Thymus (tissue), 11 donors: ENCODE results near the gene RAB15. TPM values are rescaled to one million over a fixed set of nuclear protein-coding genes. Genes with fewer than 3 reads are reported as not detected.

ENCODE experiments used
- DNase-seq, 9 donors: peaks; one replicate each; pipeline ENCODE4 v3.0.0-alpha.2; 2013; ENCODE audit warnings: low spot score in 9 of 9, low read depth in 6 of 9, missing footprints in 1 of 9
- H3K27ac ChIP-seq, 2 donors: one replicate each; pipeline ENCODE4 v1.5.1; 2013; ENCODE audit warnings: control low read depth in 1 of 2, low read depth in 1 of 2, low read length in 1 of 2, mild to moderate bottlenecking in 1 of 2, moderate library complexity in 1 of 2
- H3K27me3 ChIP-seq, 2 donors: one replicate each; pipeline ENCODE4 v1.5.1; 2013; ENCODE audit warnings: low read length in 1 of 2; ENCODE audit not compliant: control insufficient read depth in 2 of 2, insufficient read depth in 1 of 2
- H3K36me3 ChIP-seq, 2 donors: one replicate each; pipeline ENCODE4 v1.5.1; 2013; ENCODE audit warnings: low read length in 1 of 2, mild to moderate bottlenecking in 1 of 2, moderate library complexity in 1 of 2; ENCODE audit not compliant: control insufficient read depth in 2 of 2, insufficient read depth in 2 of 2
- H3K4me1 ChIP-seq, 2 donors: one replicate each; pipeline ENCODE4 v1.5.1; 2013; ENCODE audit warnings: low read length in 2 of 2; ENCODE audit not compliant: control insufficient read depth in 2 of 2, insufficient read depth in 2 of 2
- H3K4me3 ChIP-seq, 2 donors: one replicate each; pipeline ENCODE4 v1.5.1; 2013; ENCODE audit warnings: low read length in 2 of 2, control low read depth in 1 of 2, mild to moderate bottlenecking in 1 of 2
- H3K9me3 ChIP-seq, 2 donors: one replicate each; pipeline ENCODE4 v1.5.1; 2013; ENCODE audit warnings: low read length in 1 of 2, mild to moderate bottlenecking in 1 of 2; ENCODE audit not compliant: control insufficient read depth in 2 of 2, insufficient read depth in 1 of 2
- WGBS: extraction: QIAGEN DNeasy Blood & Tissue Kit; methylation state at CpG from one replicate; pipeline ENCODE4 v1.1.7; 2013; 5-methylcytosine and 5-hydroxymethylcytosine counted together
- polyA plus RNA-seq: library from polyadenylated mRNA; stranded (reverse); fragments of 200-250 nt; gene quantifications from one replicate; pipeline ENCODE4 v1.2.3, GENCODE V29; 2013
- total RNA-seq: library from RNA; stranded (reverse); fragments of 120-200 nt; gene quantifications from one replicate; pipeline ENCODE4 v1.2.4, GENCODE V29; 2013
- donor health status: healthy.

Gene RAB15
- total and polyA plus RNA-seq, 2 donors, result 6.8 to 8.8 TPM

DNA sequence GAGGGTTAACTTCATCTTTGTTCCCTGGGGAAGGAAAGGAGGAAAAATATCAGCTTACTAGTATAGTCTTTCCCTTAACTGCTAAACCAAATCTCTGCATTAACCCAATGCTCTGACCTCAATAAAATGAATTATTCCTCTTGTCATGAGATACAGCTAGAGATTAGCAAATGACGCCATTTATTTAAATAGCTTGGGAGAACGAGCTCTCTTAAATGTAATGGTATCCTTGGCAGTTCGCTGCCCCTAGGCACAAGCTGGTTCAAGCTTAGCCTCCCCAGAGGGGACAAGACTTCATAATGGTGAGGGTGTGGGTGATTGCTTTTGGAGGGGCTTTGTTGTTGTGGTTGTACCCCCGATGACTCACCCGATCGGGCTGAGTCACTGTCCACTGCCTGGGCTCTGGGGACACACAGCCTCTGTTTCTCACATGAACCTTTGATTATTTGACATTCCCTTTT, 34.2 kb upstream of the RAB15 start:
- no peaks in the 10 kb centered on the region for H3K27me3 ChIP-seq
- no peak overlapping the region for H3K4me3 ChIP-seq
- WGBS, result 98% methylated on average over 6 of the region's 6 CpGs
- H3K4me1 ChIP-seq, result no peaks in the 10 kb centered on the region
- no peak for DNase-seq
- H3K36me3 ChIP-seq, result peaks cover 3 to 29% of the 10 kb centered on the region in 2 donors
- no peaks in the 10 kb centered on the region for H3K9me3 ChIP-seq
- H3K27ac ChIP-seq, result no peak overlapping the region

GRCh38 chr14:65003394-65003793, 31.3 kb upstream of the RAB15 start:
- Histone ChIP-seq H3K9me3 (no peaks in the 10 kb centered on the region), H3K27ac (no peak overlapping the region), H3K27me3 (no peaks in the 10 kb centered on the region), H3K36me3 (peaks cover 3 to 11% of the 10 kb centered on the region in 2 donors), H3K4me1 (no peaks in the 10 kb centered on the region), H3K4me3 (no peak overlapping the region)
- no peak for DNase-seq
- 94% methylated on average over 2 of the region's 2 CpGs for WGBS

DNA sequence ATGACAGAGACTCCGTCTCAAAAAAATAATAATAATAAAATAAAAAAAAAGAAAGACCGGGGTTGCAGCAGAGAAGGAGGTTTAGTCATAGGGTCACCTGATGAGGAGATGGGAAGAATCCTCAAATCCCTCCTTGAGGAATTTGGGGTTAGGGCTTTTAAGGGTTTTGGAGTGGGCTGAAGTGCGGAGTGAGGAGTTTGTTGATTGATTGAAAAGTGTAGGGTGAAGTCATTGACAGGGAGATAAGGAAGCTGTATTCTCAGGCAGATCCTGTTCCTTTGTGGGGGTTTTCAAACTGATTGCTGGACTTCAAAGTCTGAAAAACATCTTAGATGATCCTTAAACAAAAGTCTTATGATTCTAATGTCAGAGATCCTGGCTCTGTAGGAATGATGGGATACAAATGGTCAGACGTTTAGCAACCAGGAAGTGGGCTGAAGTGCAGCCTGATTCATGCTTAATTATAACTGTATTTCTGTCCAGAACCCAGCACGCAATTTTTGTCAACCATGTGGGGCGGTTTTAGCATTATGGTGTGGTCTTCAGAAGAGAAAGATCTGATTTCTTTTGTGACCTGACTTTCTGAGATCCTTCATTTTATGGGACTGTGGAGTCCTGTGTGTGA, 30.6 kb upstream of the RAB15 start:
- no peak for DNase-seq
- Histone ChIP-seq H3K4me1 (no peaks in the 10 kb centered on the region), H3K36me3 (peaks cover 3 to 9% of the 10 kb centered on the region in 2 donors), H3K27me3 (no peaks in the 10 kb centered on the region), H3K27ac (no peak overlapping the region), H3K4me3 (no peak overlapping the region), H3K9me3 (no peaks in the 10 kb centered on the region)
- whole genome bisulfite sequencing, result 95% methylated on average over 6 of the region's 6 CpGs

- Histone ChIP-seq H3K27me3 (no peaks in the 10 kb centered on the region), H3K9me3 (no peaks in the 10 kb centered on the region), H3K4me1 (no peaks in the 10 kb centered on the region), H3K36me3 (peaks cover 5 to 6% of the 10 kb centered on the region in 2 donors), H3K4me3 (no peak overlapping the region), H3K27ac (no peak overlapping the region)
- 99% methylated on average over 6 of the region's 6 CpGs for WGBS
- no peak for DNase-seq
These were observed 29.6 kb upstream of the RAB15 start for GRCh38 chr14:65001723-65002122.

DNA sequence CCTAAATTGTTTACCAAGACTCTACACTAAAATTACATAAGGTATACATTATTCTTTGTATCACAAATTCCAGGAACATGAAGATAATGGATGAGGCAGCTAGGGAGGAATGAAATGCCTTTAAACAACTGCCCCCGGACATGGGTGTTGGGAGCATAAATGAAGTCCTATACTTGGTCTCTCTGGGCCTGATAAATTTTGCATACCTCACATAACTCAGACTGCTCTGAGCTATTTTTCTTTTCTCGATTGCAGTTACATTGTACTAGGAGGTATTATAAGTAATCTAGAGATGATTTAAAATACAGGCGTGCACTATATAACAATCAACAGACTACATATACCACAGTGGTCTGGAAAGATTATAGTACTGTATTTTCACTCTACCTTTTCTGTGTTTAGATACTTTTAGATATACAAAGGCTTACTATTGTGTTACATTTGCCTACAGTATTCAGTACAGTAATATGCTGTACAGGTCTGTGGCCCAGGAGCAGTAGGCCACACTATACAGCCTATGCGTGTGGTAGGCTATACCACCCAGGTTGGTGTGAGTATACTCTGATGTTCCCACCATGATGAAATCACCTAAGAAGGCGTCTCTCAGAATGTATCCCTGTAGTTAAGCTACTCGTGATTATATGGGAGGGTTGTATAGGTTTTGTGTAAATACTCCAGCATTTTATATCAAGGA, 28.9 kb upstream of the RAB15 start:
- no peaks in the 10 kb centered on the region for H3K9me3 ChIP-seq
- WGBS, result 96% methylated on average over 6 of the region's 6 CpGs
- H3K27me3 ChIP-seq, result no peaks in the 10 kb centered on the region
- H3K4me1 ChIP-seq, result no peaks in the 10 kb centered on the region
- DNase-seq, result no peak
- H3K4me3 ChIP-seq, result no peak overlapping the region
- H3K36me3 ChIP-seq, result peaks cover 2 to 6% of the 10 kb centered on the region in 2 donors
- H3K27ac ChIP-seq, result no peak overlapping the region

DNA sequence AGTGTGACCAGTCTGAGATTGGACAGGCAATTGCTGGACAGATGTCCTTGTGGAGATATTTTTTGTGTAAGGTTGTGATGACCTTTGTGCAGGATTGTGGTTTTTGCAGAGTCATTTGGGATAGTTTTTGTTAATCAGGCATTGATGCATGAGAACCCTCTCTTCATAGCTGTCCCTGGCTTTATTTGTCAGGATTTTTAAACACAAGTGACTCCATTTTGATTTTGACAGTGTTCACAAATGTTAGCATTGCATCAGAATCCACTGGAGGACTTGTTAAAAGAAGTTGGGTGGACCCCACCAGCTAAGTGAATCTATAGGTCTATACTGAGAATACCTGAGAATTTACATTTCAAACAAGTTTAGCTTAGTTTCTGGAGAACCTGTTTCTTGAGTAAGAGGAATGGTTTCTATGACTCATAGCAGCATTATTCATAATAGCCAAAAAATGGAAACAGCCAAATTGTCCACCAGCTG, 26.4 kb upstream of the RAB15 start:
- no peak overlapping the region for H3K27ac ChIP-seq
- no peaks in the 10 kb centered on the region for H3K4me1 ChIP-seq
- no peaks in the 10 kb centered on the region for H3K9me3 ChIP-seq
- H3K36me3 ChIP-seq, result peaks cover 2% of the 10 kb centered on the region in 2 donors
- no peak for DNase-seq
- H3K27me3 ChIP-seq, result no peaks in the 10 kb centered on the region
- no peak overlapping the region for H3K4me3 ChIP-seq

DNA sequence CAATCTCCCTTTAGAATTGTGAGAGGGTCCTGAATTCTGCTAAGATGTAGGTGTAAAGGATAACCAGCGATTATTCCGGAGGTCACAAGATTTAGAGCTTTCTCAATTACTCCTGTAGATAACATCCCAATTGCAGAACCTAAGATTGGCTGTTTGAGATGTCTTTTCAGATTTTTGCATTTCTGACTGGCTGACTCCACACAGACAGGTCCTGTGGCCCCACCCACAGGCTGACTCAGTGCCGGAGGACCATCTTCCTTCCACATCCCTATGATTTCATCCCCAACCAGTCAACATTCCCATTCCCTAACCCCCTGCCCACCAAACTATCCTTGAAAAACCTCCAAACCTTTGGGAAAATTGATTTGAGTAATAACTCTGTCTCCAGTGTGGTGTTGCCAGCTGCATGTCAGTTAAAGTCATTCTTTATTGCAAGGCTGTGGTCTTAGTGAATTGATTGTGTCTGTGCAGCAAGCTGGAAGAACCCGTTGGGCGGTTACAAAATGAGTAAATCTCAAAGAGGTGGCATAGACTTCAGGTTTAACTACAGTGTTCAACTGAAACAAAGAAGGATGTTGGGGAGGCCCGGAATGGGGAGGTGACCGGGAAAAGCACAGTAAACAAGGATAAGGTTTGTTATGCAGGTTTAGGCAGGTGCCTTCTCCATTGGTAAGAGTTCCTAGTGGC, 25.1 kb upstream of the RAB15 start:
- Histone ChIP-seq H3K4me3 (no peak overlapping the region), H3K27ac (no peak overlapping the region), H3K4me1 (no peaks in the 10 kb centered on the region), H3K27me3 (no peaks in the 10 kb centered on the region), H3K9me3 (no peaks in the 10 kb centered on the region), H3K36me3 (peaks cover 2% of the 10 kb centered on the region in 2 donors)
- DNase-seq, result no peak
- WGBS, result 98% methylated on average over 7 of the region's 7 CpGs

DNA sequence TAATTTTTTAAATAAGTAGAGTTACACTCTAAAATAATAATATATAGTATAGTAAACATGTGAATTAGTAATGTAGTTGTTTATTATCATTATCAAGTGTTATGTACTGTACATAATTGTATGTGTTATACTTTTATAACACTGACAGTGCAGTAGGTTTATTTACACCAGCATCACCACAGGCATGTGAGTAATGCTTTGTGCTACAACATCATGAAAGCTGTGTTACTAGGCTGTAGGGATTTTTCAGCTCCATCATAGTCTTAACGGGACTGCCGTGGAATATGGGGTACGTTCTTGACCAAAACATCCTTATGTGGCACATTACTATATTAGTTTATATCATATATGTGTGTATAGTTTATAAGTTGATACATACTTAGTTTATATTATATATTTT, 23.2 kb upstream of the RAB15 start:
- H3K36me3 ChIP-seq, result peaks cover 2% of the 10 kb centered on the region in 2 donors
- H3K9me3 ChIP-seq, result no peaks in the 10 kb centered on the region
- no peak overlapping the region for H3K27ac ChIP-seq
- 97% methylated on average over 3 of the region's 3 CpGs for WGBS
- no peaks in the 10 kb centered on the region for H3K27me3 ChIP-seq
- no peak overlapping the region for H3K4me3 ChIP-seq
- H3K4me1 ChIP-seq, result peaks cover 2 to 8% of the 10 kb centered on the region in 2 donors
- no peak for DNase-seq

GRCh38 chr14:64994540-64994939, 22.4 kb upstream of the RAB15 start:
- H3K27ac ChIP-seq, result no peak overlapping the region

More at GRCh38 chr14:64994540-64994939, 22.4 kb upstream of the RAB15 start:
- Histone ChIP-seq H3K4me1 (peaks cover 9 to 15% of the 10 kb centered on the region in 2 donors), H3K4me3 (no peak overlapping the region), H3K27me3 (no peaks in the 10 kb centered on the region), H3K36me3 (peaks cover 2% of the 10 kb centered on the region in 2 donors), H3K9me3 (no peaks in the 10 kb centered on the region)
- over 99% methylated on average over 2 of the region's 2 CpGs for WGBS
- DNase-seq, result no peak
